Stimulated activated CD8-positive, alpha-beta memory T cell treated with anti-CD3 and anti-CD28 coated beads, Interleukin-7, amount 100 ng/mL, for 24 hours (primary cell): ENCODE measurements around the gene MSANTD7.
A peak's percentile ranks its signal among the peaks of the same experiment; 100 is the strongest.
"Not testable (repeated sequence)": the region's sequence is repeated elsewhere in the genome, so short reads cannot be mapped to it uniquely, and the experiment has no call there.

Experiments used
- DNase-seq: peaks from one replicate; pipeline ENCODE4 v3.0.0-alpha.2; 2020; ENCODE audit warnings: low read depth

Gene MSANTD7

DNA sequence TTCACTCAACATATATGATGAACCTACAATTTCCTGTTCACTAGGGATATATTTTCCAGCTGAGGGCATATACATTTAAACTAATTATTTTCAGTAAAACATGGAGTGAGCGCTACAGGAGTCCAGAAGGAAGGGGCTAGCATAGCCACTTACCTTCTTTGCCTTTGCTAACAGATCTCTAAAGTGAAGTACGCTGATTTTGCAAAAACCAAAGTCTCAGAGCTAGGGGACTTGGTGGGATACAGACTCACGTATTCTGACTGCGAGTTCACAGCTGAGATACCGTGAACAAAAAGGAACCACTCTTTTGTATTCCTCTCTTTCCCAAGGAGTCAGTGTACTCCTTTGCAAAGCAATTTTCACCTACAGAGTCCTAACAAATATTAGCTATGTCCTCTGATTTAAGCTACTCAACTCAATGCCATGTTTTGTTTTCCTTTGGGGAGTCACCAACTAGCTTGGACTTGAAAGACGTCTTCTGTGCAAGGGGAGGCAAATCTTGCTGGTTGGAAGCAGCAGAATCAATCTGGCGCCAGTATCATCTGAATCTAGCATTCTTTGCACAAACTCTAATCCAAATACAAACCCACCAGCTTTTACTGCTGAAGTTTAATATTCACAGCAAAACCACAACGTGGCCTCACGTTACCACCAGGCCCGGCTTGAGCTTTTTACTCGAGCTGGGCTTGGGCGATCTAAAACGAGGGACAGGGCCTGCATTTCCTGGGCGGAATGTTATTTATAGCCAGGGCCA lies 926 bp upstream of the MSANTD7 start:
- DNase-seq, result no peak

DNA sequence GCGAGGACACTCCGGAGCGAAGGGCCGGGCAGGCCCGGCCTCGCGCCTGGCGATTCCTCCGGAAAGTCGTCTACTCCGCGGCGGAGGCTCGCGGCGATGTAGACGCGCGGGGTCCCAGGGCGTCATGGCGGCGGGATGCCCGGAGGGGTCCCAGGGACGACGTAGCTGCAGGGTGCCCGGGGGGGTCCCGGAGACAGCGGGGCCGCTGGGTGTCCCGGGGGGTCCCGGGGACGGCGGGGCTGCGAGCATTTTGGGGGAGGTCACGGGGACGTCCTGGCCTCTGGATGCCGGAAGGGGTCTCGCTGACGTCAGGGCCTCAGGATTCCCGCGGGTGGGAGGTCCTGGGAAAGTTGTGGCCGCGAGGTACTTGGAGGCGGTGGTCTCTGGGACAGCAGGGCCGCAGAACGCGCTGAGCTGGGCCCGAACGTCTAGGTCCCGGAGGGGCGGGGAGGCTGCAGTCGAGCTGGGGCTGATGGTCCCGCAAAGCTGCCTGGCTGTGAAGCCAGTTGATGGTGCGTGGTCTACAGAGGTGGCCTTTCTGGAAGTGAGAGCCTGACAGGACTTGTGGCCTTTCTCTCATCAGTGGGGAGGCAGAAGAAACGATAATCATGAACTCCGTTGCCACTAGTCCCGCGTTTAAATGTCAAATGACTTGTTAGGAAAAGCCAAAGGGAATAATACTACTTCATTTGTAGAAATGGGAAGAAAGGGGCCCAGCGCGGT lies 637 bp downstream of the MSANTD7 start:
- DNase-seq, result no peak

DNA sequence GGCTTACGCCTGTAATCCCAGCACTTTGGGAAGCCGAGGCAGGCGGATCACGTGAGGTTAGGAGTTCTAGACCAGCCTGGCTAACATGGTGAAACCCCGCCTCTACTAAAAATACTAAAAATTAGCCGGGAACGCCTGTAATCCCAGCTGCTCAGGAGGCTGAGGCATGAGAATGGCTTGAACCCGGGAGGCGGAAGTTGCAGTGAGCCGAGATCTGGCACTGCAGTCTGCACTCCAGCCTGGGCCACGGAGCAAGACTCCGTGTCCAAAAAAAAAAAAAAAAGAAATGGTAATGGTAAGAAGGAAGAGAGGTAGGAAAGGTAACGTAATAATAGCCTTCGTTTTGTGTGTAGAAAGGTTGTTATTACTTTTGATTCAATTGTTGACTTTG lies 1.2 kb downstream of the MSANTD7 start:
- no peak for DNase-seq

DNA sequence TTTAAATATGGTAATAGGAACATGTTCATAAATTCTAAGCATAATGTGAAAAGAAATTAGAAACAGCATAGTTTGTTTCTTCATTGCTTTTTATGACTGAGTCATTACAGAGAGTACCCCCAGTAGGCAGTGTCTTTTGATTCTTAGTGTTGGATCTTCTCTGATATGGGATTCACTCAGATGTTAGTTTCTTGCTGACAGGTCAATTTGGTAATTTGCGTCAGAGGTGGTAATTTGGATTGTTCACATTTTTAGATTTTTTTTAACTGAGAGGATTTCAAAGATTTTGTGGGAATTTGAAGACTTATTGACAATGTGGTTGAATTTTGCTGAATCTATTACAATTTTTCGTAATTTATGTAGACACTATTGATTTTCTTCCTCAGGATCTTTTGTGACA lies 2.1 kb downstream of the MSANTD7 start:
- DNase-seq, result no peak

DNA sequence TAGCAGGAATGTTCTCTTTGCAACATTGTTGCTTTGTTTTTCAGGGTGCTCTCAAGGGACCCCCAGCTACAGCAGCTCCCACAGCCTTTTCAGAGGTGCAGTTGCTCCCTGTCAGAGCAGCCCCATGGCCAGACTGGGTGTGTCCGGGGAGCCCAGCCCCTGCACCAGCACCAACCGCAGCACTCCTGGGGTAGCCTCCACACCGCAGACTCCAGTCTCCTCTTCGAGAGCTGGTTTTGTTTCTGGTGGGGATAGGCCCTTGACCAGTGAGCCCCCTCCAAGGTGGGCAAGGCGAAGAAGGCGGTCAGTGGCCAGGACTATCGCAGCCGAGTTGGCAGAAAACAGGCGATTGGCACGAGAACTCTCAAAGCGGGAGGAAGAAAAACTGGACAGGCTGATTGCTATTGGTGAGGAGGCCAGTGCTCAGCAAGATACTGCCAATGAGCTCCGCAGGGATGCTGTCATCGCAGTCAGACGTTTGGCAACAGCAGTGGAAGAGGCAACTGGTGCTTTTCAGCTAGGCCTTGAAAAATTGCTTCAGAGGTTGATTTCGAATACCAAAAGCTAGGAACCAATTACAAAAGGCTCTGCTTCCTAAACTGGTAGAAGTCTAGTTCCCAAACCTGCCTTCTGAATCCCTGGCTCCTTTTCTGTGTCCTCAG lies 5.4 kb downstream of the MSANTD7 start:
- no peak for DNase-seq

DNA sequence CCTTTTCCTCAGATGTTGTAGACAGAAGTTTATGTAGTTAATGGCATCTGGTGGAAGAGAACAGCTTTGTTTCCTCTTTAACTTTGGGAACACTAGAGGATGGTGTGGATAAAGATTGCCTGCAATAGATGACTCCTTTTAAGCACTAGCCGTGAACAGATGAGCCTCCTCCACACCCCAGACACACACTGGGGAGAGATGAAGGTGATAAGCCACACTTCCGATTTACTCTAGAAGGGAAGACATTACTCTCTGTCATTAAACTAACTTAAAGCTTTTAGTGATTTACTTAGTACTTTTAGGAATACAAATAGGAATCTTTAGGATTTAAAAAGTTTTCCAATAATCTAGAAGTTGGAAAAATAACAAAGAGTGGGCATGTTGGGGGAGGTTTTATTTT lies 6.8 kb downstream of the MSANTD7 start:
- DNase-seq, result no peak

DNA sequence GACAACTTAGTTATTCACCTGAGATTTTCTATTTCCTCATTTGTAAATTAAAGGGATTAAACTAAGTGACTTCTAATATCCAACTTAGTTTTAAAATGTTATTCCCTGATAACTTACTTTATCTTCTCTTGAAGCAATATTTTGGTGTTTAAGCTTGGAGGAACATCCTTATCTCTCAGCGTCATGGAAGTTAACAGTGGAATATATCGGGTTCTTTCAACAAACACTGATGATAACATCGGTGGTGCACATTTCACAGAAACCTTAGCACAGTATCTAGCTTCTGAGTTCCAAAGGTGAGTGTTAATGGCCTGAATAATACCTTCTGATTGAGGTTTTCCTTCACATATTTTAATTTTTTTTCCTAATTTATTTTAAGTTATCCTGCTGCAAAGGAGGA lies 14.1 kb downstream of the MSANTD7 start:
- no peak for DNase-seq

DNA sequence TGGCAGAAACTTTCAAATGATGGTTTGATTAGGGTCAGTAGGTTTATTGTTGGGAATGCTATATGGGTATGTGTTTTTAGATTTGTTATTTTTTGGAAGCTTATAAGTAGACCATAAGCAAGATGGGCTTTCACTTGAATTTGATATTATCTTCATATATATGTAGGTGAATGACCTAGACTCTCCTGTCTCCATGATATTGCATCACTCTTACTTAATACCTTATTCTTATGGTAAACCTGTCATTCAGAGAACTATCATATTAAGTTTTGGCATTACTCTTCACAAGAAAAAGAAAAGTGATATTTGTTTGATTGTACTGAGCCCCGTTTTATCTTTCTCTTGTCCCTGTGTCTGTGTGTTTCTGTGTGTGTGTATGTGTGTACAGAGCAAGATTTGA lies 17.3 kb downstream of the MSANTD7 start:
- no peak for DNase-seq

DNA sequence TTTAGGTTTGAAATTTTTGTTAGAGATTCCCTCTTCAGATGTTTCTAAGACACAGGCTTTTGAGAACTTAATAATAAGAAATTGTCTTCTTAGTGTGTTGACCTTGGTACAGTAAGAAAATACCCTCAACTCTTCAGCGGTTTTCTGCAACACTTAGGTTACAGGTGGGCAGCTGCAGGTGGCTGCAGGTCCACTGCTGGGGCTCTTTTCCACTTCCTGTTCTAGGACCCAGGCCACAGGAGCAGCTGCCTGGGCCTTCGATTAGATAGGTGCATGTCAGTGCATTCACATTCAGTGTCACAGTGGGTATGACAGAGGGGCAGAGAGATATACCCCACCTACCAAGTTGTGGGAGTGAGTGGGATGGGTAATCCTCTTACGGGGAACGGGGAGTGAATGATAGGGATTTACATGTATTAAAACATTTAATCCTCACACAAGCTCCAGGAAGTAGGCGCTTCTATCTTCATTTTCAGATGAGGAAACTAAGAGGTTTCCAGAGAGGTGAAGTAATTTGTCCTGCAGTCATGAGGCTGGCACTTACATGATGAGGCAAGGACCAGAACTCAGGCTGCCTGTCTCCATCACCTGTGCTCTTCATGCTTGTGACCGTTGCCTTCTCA lies 20.3 kb downstream of the MSANTD7 start:
- DNase-seq, result no peak

DNA sequence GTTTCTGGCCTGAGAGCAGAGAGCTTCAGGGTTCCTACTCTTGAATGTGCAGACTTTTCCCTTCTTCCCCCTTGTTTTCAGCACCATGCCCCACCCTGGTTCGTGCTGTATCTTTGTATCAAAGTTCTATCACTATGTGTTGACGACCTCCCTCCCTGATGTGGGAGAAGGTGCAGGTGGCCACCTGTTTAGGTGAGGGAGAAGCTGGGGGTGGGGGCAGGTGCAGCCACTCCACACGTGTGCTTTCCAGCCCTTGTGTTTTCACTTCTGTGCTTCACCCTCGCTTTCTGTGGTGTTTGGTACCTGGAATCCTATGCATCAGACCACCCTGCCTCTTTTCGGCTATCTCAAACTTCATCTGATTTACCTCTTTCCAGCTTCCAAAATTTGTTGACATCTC lies 20.9 kb downstream of the MSANTD7 start:
- DNase-seq, result no peak

DNA sequence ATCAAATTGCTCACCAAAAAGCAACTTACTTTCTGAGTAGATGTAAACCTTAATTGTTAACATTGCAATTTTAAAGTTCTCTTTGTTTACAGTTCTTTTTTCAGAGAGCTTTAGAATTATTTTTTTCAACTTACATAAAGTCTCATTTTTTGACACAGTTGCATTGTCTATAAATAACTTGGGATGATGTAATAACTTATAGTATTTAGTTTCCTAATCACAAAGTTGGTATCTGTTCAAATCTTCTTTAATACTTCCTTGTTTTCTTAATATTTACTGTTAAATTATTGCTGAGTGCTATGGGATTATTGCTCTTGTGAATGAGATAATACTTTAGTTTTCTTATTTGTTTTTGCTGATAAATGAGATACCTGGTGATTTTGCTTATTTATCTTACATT lies 21.7 kb downstream of the MSANTD7 start:
- DNase-seq, result no peak

DNA sequence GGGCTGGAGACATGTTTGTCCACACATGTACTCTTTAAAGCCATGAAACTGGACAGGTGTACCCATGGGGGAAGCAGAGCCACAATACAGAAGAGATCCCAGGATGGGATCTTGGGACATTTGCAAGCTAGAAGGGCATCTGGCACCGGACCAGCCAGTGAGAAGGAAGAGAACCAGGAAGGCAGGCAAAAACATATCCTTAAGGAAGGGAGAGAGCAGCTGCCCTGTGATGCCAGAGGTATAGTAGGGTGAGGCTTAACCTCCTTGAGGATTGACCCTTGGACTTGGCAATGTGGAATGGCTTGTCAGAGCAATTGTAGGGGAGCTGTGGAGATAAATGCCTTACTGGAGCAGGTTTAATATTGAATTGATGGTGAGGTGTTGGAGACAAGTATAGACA lies 22.7 kb downstream of the MSANTD7 start:
- DNase-seq, result no peak

DNA sequence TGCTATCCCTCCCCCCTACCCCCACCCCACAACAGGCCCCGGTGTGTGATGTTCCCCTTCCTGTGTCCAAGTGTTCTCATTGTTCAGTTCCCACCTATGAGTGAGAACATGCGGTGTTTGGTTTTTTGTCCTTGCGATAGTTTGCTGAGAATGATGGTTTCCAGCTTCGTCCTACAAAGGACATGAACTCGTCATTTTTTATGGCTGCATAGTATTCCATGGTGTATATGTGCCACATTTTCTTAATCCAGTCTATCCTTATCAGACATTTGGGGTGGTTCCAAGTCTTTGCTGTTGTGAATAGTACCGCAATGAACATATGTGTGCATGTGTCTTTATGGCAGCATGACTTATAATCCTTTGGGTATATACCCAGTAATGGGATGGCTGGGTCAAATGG lies 26.4 kb downstream of the MSANTD7 start:
- DNase-seq, result not testable (repeated sequence)

DNA sequence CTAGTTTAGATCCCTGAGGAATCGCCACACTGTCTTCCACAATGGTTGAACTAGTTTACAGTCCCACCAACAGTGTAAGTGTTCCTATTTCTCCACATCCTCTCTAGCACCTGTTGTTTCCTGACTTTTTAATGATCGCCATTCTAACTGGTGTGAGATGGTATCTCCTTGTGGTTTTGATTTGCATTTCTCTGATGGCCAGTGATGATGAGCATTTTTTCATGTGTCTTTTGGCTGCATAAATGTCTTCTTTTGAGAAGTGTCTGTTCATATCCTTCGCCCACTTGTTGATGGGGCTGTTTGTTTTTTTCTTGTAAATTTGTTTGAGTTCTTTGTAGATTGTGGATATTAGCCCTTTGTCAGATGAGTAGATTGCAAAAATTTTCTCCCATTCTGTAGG lies 26.8 kb downstream of the MSANTD7 start:
- DNase-seq, result not testable (repeated sequence)

DNA sequence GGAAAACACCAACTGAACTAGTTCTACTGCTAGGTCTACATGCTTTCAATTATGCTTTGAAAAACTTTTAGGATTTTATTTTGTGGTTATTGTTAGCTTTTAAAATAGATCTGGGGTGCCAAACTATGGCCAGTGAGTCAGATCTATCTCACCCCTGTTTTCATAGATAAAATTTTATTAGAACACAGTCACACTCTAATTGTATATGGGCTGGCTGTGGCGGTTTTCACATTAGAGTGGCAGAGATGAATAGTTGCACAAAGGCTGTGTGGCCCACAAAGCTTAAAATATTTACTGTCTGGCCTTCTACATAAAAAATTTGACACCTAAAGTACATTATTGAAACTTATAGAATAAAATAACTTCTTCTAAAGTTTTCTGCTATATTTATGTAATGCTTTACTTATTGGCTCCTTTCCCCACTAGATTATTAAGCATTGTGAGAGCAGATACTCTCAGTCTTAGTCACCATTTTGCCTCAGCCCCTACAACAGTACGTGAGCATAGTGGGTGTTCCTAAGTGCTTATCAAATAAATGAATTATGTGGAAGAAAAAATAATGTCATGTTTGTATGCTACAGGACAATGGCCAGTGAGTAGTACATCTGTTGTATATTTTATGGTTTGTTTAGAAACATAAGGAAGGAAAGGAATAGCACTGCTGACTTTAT lies 35.1 kb downstream of the MSANTD7 start:
- no peak for DNase-seq

DNA sequence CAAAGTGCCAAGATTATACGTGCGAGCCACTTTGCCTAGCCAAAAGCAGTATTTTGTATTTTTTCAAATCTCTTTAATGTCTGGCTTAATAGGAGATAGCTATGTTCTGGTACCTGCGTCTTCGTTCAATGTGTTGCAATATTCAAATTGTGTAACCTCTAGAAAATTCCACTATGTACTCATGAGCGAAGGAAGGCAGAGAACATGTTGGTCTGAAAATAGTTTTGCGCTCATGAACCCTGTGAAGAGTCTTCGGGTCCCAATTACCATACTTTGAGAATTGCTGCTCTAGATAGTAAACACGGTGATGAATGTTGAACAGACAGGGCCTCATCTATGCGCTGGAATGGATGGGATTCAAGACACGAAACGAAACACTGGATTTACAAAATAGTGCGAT lies 37.8 kb downstream of the MSANTD7 start:
- no peak for DNase-seq

DNA sequence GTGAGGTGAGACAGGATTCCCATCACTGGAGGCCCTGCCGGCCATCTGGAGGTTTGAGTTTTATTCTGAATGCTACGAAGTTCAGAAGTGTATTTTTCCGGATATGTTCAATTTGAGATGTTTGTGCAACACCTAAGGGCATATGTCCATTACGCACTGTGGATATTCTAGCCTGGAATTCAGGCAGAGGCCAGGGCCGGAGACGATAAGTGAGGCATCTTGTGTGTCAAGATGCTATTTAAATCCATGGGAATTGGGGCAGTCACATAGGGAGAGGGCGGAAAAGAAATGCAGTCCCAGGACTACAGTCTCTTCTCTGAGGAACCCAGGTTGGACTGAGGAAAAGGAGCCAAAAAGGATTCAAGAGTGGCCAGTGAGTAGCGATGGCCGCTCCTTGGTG lies 38.7 kb downstream of the MSANTD7 start:
- DNase-seq, result no peak

DNA sequence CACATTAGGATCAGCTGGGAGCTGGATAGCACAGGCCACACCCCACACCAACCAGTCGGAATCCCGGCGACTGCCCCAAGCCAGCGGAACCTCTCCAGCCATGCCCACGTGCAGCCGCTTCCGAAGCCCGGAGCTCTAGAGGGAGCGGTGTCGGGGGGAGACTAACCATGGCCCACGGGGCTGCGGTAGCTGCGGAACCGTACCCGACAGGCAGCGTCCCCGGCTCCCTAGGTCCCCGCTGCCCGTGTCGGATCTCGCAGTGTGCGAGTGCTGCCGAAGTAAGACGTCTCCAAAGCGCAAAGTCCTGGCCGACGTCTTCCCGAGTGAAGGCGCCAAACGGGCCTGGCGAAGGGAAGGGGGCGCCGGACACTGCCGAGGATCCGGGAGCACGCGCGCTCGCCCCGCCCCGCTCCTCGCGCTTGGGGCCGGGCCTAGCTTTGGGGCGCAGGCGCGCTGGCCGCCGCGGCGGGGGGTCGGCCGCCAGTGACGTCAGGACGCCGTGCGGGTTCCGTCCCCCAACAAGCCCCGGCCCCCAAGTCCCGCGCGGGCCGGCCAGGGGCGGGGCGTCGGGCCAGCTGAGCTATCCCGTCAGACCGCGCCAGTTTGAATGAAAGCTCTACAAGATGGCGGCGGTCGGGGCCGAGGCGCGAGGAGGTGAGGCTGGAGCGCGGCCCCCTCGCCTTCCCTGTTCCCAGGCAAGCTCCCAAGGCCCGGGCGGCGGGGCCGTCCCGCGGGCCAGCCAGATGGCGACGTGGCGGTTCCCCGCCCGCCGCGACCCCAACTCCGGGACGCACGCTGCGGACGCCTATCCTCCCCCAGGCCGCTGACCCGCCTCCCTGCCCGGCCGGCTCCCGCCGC lies 40.4 kb downstream of the MSANTD7 start, which contains the start of gene SUV39H2:
Gene SUV39H2 (plus strand): TSS at position 601 of the 858 bp plus-strand sequence. CDS start 23 bp downstream, at position 624.
- peak; percentile 85 for DNase-seq

DNA sequence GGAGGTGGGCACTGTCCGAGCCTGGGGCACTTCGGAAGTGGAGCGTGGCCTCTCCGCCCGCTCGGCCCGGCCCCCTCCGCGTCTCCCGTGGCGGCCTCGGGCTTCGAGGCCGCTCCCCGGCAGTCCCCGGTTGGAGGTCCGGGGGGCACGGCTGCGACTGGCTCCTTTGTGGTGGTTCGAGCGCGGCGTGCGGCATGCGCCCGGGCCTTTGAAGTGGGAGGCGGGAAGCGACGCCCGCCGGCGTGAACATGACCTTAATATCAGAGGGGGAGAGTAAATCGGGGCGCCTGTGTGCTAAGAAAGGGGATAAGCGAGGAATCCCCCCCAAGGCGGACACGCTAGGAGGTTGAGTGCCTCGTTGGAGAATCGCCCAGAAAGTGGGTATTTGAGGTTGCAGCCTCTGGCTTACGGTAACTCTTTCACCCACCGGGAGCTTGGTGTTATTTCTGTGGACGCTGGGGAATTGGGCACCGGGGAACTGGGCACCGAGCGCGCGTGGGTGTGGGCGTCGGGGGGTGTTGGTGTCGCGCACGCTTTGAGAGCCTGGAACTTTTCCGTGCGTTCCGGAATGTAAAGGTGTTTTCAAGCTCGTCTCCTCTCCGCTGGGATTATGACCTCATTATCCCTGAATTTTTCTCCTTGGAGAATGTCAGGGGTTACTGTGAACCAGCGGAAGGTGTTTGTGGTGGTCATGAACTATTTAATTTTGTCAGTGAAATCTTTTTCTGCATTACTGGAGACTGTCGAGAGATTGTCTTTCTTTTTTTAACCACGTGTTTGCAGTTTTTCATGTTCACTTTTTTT lies 41.2 kb downstream of the MSANTD7 start:
- peak; percentile 3 for DNase-seq

DNA sequence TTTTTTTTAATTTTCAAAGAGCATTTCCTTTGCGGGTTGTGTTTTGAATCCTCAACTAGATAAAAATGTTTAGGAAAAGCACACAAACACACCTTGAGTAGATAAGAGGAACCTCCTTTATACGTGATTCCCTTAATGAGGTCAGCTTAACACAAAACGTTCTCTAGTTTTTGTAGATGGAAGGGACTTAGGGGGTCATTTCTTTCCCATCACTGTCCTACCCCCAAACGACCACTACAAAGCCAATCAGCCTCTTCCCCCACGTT lies 41.8 kb downstream of the MSANTD7 start:
- no peak for DNase-seq

DNA sequence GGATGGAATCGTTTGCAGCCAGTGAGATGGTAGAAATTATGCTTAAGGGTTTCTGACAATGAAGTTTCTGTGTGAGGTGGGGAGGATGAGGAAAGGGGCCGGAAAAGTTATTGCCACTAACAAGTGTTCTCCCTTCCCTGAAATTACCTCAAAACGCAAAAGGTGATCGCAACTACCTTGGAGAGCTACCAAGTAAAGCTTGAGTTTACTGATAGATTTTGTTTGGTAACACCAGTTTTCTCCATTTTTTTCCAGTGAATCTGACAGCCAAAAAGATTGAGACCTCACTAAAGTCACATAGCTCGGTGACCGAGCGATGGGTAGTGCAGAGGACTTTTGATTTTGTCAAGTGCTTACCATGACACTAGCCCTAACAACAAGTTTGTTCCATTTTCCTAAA lies 42.1 kb downstream of the MSANTD7 start:
- no peak for DNase-seq
